Brain microvascular endothelial cell (primary cell): ENCODE data around the gene TAF7.
A peak's percentile ranks its signal among the peaks of the same experiment; 100 is the strongest.

Experiments
- DNase-seq: peaks from one replicate; pipeline ENCODE4 v3.0.0-alpha.2; 2020
- H3K27ac ChIP-seq: fragments of 250-450 bp; sonication (Bioruptor Pico); 2 replicates; pipeline ENCODE4 v1.5.1; 2020; ENCODE audit warnings: mild to moderate bottlenecking, moderate library complexity
- H3K27me3 ChIP-seq: fragments of 250-450 bp; sonication (Bioruptor Pico); replicated peaks from 2 replicates; pipeline ENCODE4 v1.5.1; 2020; ENCODE audit warnings: mild to moderate bottlenecking
- H3K36me3 ChIP-seq: fragments of 250-450 bp; sonication (Bioruptor Pico); replicated peaks from 2 replicates; pipeline ENCODE4 v1.5.1; 2020; ENCODE audit warnings: mild to moderate bottlenecking
- H3K4me3 ChIP-seq: 2 replicates; pipeline ENCODE4 v1.5.1; 2011; ENCODE audit warnings: low read depth, mild to moderate bottlenecking, control low read depth, low read length, moderate library complexity
- CTCF ChIP-seq: IDR thresholded peaks from 2 replicates; pipeline ENCODE4 v1.5.1; 2011; ENCODE audit warnings: low read depth, mild to moderate bottlenecking, moderate library complexity, low read length, control low read depth, inconsistent platforms; ENCODE audit errors: missing control alignments
- in situ Hi-C: cut with HindIII; loops from 2 replicates; pipeline ENCODE4 v1.10.0; 2017; ENCODE audit warnings: low sequenced_read_pairs, low pct_ligation_motif_present

TAF7 gene, protein sequence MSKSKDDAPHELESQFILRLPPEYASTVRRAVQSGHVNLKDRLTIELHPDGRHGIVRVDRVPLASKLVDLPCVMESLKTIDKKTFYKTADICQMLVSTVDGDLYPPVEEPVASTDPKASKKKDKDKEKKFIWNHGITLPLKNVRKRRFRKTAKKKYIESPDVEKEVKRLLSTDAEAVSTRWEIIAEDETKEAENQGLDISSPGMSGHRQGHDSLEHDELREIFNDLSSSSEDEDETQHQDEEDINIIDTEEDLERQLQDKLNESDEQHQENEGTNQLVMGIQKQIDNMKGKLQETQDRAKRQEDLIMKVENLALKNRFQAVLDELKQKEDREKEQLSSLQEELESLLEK

DNA sequence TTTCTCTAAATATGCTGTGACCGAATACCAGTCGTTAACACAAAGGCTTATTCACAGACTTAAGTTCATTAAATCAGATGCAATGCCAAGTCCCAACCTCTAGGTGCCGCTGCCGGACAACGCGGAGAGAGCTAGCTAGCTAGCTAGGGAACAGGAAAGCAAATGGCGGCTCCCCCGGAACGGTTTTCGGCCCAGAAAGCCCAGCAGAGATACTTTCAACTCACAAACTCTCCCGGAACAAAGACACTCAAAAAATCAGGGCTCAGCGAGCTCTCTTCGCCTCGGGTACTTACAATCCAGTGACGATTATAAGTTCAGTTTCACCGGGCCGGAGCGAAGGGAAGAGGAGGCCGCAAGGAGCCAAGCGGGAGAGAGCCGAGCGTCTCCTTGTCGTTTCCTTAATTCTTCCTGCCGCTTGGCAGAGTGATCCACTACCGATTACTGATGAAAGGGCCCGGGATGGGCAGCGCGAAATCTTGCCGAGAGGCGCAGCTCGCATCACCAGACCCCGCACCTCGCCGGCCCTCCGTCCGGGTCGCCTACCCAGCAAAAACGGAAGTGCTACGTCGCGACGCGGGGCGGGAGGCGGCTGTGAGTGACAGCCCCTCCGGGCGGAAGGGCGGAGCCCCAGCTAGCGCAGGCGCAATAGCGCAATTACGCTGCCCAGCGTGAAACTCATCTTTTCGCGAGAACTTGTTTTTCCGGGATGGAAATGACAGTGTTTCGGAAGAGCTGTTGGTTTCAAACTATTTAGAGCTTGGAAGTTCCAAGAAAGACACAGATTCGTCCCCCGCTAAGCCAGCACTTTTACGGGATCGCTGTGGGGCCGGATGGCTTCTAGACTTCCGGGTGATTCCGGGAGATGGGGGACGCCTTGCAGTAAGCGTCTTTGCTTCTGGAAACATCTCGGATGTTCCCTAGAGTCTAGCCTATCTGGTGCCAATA lies at the start of gene TAF7:
TSS of gene TAF7 (minus strand) at position 560 of the 945 bp plus-strand sequence. CDS start 740 bp downstream, outside the sequence.
- H3K36me3 ChIP-seq: peaks cover 17% of the 10 kb centered on the region
- TF ChIP-seq CTCF: peak; percentile 91
- peak within 1 kb of the TSS; percentile 87 for H3K4me3 ChIP-seq
- peak; percentile 86 for DNase-seq
- H3K27me3 ChIP-seq: no peaks in the 10 kb centered on the region
- peak within 1 kb of the TSS; percentile 97 for H3K27ac ChIP-seq
- in situ Hi-C loops: no loop called here

DNA sequence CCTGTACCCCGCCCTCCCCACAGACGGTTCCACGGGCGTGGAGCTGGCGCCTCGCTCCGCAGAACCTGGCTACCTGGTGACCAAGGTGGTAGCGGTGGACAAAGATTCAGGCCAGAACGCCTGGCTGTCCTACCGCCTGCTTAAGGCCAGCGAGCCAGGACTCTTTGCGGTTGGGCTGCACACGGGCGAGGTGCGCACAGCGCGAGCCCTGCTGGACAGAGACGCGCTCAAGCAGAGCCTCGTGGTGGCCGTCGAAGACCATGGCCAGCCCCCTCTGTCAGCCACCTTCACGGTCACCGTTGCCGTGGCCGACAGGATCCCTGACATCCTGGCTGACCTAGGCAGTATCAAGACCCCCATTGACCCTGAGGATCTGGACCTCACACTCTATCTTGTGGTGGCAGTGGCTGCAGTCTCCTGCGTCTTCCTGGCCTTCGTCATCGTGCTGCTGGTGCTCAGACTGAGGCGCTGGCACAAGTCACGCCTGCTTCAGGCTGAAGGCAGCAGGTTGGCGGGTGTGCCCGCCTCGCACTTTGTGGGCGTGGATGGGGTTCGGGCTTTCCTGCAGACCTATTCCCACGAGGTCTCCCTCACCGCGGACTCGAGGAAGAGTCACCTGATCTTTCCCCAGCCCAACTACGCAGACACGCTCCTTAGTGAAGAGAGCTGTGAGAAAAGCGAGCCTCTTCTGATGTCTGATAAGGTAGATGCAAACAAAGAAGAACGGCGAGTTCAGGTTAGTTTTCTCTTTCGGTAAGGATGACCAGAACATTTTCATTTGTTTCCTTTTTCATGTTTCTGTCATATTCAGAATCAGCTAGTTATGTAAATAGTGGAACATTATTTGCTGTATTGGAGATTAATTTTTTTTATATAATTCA lies 45.7 kb upstream of the TAF7 start:
- Histone ChIP-seq H3K27ac (no peak overlapping the region), H3K4me3 (no peak overlapping the region), H3K36me3 (no peaks in the 10 kb centered on the region), H3K27me3 (peaks cover 8% of the 10 kb centered on the region)
- no peak for TF ChIP-seq CTCF
- in situ Hi-C loops: no loop called here
- no peak for DNase-seq

- Histone ChIP-seq H3K27ac (no peak within 1 kb of the TSS), H3K4me3 (no peak within 1 kb of the TSS), H3K27me3 (peaks cover 8% of the 10 kb centered on the region), H3K36me3 (no peaks in the 10 kb centered on the region)
- no peak for DNase-seq
- in situ Hi-C loops: no loop called here
- TF ChIP-seq CTCF: peak; percentile 29
These were observed 43.5 kb upstream of the TAF7 start, which contains the start of gene PCDHGA5 for GRCh38 chr5:141363952-141364660. Gene PCDHGA5 (plus strand): TSS chr5:141364162. CDS start chr5:141364331, 169 bp downstream.

DNA sequence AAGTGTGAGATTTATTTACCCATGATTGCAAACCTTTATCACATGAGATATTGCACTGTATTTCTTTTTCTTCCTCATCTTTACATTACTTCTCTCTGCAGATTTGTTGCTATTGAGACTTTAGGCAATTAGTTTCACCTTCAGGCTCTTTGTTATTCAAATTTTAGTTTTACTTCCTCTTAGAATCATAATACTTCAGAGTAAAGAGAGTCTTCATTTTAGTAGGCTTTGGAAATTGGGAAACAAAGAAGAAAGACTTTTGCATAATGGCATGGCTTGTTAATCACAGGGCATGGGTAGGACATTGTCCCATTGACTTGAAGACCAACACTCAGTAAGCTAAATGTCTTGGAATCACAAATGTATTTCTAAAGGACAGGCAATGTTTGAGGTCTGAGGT lies 42.1 kb upstream of the TAF7 start:
- in situ Hi-C loops: no loop called here
- Histone ChIP-seq H3K4me3 (no peak overlapping the region), H3K36me3 (no peaks in the 10 kb centered on the region), H3K27ac (no peak overlapping the region), H3K27me3 (peaks cover 8% of the 10 kb centered on the region)
- DNase-seq: no peak
- TF ChIP-seq CTCF: no peak

- no peak overlapping the region for H3K4me3 ChIP-seq
- TF ChIP-seq CTCF: no peak
- in situ Hi-C loops: no loop called here
These were observed 40.1 kb upstream of the TAF7 start for GRCh38 chr5:141360685-141361084.

More at GRCh38 chr5:141360685-141361084, 40.1 kb upstream of the TAF7 start:
- DNase-seq: no peak
- Histone ChIP-seq H3K36me3 (no peaks in the 10 kb centered on the region), H3K27ac (no peak overlapping the region), H3K27me3 (peaks cover 5% of the 10 kb centered on the region)
